Right hindlimb (tissue), 1 donor: ENCODE measurements around the gene CNTNAP1.
A peak's percentile ranks its signal among the peaks of the same experiment; 100 is the strongest.

Experiments
- DNase-seq: peaks from one replicate; pipeline ENCODE4 v3.0.0-alpha.2; 2018

CNTNAP1 gene

DNA sequence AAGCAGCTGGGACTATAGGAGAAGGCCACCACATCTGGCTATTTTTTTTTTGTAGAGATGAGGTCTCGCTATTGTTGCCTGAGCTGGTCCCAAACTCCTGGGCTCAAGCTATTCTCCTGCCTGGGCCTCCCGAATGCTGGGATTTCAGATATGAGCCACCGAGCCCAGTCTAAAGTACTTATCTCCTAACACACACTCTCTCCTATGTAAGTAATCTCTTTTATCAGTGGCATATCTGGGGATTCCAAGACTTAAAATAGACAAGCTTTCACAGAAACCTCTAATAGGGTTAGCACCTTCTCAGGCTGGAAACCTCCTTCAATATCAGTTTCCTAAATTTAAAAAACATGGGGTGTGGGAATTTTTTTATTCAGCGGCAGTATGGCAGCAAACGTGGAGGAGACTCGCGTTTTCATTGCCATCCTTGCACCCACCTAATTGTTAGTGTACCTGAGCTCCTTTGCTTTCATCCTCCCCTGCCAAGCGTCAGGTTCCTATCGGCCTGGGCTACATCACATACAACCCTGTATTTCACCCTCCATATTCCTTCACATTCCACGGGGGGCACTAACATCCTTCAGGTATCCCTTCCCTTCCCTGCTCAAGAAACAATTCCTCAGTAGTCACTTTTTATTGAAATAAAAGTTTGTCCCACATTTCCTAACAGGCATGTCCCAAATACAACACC lies 61.4 kb downstream of the CNTNAP1 start:
- no peak for DNase-seq

DNA sequence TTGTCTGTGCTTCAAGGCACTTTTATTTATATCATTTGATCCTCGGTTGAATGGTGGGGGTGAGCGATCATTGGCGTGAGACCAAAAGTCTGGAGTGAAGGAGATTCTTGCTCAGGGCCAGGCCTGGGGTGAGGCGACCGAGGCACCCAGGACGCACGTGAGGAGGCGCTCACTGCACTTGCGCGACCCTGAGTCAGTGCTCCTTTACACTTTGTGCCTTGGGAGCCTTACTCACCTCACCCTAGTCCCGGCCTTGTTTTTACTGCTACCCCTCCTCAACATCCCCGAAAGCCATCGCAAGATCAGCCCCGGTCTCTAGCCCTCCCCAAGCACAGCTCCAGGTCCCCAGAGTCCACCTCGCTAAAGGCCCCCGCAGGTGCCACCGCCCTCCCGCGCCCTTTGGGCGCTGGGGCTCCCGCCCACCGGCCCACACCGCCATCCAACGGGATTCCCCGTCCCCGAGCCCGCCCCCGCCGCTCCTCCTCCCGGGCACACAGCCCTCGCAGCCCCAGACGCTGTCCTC lies 62.0 kb downstream of the CNTNAP1 start:
- DNase-seq: no peak

DNA sequence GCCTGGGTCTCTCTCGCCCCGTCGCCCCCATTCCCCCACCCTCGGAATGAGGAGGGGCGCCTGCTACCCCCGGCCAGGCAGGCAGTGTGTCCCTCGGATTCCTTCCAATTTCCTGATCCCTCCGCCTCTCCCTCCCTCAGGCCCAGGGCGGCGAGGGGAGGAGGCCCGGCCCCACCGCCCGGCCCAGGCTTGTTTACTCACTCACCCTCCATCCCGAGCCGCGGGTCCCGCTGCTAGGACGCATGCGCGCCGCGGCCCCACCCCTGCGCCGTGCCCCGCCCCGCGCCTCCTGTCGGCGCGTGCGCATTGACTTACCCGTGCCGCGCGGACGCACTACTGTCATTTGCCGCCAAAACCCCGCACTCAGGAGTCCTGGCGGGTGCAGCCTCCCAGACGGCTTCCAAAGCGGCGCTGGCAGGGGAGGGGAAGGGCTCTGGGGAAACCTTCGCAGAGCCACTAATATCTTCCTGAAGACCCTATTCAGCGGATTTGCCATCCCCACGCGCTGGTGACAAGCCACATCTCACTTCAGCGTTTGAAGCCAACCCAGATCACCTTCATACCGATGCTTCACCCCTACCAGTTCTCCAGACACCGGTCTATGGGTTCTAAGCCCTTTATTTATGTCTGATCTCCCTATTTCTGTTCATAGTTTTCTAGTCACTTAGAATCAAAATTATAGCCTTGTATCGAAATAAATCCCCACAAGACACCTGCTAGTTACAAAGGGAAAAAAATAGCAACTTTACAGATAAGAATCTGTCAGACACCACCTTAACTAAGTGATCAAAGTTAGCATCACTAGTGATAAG lies 62.7 kb downstream of the CNTNAP1 start, which contains the start of gene EZH1:
Gene EZH1 (minus strand): TSS at position 235 of the 812 bp plus-strand sequence. CDS start 16,099 bp downstream, outside the sequence.
- peak; percentile 96 for DNase-seq

DNA sequence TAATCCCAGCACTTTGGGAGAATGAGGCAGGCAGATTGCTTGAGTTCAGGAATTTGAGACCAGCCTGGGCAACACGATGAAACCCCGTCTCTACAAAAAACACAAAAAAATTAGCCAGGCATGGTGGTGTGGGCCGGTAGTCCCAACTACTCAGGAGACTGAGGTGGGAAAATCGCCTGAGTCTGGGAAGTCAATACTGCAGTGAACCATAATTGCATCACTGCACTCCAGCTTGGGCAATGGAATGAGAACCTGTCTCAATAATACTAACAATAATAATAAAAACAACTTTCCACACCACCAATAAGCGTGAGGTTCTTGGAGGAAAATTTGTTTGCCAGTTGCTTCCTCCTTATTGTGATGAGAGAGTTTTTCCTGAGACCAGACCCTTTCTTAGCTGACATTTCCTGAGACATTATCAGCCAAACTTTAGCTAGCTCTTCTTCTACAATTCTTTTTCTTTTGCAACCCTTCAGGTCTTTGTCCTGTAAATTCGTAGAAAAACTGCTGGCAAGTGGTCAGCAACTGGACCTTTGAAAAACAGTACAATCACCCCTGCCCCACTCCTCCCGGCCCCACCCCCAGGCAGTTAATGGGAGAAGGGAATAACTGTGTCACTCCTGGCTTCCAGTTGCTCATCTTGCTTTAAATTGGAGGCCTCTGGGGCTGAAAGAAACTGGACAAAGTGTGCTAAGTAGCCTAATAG lies 66.0 kb downstream of the CNTNAP1 start:
- peak; percentile 34 for DNase-seq

DNA sequence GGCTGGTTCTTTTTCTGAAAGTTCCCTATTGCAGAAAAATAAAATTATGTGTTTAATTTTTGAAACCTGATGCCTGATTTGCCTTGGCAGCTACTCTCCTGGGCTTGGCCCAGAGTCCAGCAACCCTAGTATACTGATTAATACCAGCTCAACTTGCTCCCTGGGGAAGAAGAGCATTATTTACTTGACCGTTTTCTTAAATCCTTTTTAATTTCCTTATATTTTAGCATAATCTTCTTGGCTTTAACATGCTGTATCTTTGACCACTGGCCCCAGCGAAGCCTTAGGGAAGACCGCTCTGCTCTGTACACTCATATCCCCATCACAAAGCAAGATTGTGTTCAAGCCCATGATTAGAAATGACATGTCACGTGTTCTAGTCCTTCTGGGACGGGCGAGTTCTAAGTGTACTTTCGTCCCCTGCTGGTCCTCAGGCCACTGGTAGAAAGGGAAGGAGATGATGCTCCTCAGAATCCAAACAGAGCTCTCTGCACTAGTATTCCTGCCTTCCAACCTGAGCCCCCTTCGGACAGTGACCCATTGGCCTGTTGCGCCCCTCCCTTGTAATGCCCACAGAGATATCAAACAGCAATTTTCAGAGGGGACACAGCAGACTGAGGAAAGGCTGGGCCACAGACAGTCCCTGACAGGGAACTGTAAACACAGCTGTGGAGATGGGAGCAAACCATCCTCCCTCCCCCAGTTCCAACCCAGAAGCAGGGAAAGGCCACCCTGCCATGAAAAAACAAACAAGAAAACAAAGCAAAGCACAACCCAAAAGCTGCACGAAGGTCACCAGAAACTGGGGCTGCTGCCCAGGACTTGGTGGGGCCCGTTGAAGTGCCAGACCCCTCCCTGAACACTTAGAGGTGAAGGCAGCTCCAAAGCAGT lies 66.8 kb downstream of the CNTNAP1 start:
- no peak for DNase-seq
